Vagina (tissue), 2 donors: Measurements from ENCODE around the gene TM6SF1.

Source experiments
- POLR2A ChIP-seq, 2 donors: fragments of 450-650 bp; IDR thresholded peaks; one replicate each; pipeline ENCODE4 v1.6.1; 2017; ENCODE audit warnings: antibody characterized with exemption in 2 of 2, mild to moderate bottlenecking in 2 of 2, moderate library complexity in 2 of 2
- POLR2AphosphoS5 ChIP-seq, 2 donors: sonication (generic); formaldehyde crosslinking; IDR thresholded peaks; one replicate each; pipeline ENCODE4 v1.9.0; 2017; ENCODE audit warnings: antibody characterized with exemption in 2 of 2, mild to moderate bottlenecking in 2 of 2, low read depth in 1 of 2; ENCODE audit not compliant: insufficient read depth in 1 of 2
- TF ChIP-seq, protein P1 (sequence below), 3 experiments: fragments of 450-650 bp in 2 of 3; fragments of 200-600 bp in 1 of 3; sonication (generic) in 1 of 3; IDR thresholded peaks; one replicate each; pipeline ENCODE4 v1.5.1; 2017 to 2019; ENCODE audit warnings: antibody characterized with exemption in 3 of 3, mild to moderate bottlenecking in 2 of 3, moderate library complexity in 2 of 3

DNA sequence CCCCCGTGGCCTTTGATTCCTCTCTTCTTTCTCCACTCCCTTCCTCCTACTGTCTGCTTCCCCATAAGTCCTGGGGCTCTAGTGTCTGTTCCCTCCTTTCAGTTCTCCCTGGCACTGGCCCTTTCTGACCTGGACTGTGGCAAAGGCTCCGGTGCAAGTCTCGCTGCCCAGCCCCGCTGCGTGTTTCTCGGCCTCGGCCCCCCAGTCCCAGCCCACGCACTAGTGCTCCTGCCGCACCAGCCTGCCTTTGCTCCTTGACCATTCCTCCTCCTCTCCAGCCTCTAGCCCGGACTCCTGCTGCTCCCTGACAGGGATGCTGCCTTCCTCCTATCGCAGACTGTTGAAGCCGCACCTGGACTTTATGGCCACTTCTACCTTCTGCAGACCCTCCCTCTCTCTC, 2.1 kb downstream of the TM6SF1 start:
- TF ChIP-seq, protein P1, sequence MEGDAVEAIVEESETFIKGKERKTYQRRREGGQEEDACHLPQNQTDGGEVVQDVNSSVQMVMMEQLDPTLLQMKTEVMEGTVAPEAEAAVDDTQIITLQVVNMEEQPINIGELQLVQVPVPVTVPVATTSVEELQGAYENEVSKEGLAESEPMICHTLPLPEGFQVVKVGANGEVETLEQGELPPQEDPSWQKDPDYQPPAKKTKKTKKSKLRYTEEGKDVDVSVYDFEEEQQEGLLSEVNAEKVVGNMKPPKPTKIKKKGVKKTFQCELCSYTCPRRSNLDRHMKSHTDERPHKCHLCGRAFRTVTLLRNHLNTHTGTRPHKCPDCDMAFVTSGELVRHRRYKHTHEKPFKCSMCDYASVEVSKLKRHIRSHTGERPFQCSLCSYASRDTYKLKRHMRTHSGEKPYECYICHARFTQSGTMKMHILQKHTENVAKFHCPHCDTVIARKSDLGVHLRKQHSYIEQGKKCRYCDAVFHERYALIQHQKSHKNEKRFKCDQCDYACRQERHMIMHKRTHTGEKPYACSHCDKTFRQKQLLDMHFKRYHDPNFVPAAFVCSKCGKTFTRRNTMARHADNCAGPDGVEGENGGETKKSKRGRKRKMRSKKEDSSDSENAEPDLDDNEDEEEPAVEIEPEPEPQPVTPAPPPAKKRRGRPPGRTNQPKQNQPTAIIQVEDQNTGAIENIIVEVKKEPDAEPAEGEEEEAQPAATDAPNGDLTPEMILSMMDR (IDR thresholded peaks at IDR 0.05) = no peak
- TF ChIP-seq POLR2AphosphoS5 (IDR thresholded peaks at IDR 0.05; ENCODE audit: insufficient read depth in 1 of 2, low read depth in 1 of 2) (no peak), POLR2A (IDR thresholded peaks at IDR 0.05) (no peak)
